NT2/D1 (cell line): Measurements from ENCODE around the gene BDKRB1.

Experiments used
- SUZ12 ChIP-seq: IDR thresholded peaks from 2 replicates; pipeline ENCODE4 v1.6.1; 2011; ENCODE audit not compliant: insufficient read length, insufficient read depth; ENCODE audit errors: extremely low read depth
- YY1 ChIP-seq: IDR thresholded peaks from 2 replicates; pipeline ENCODE4 v1.6.1; 2011; ENCODE audit not compliant: insufficient read length, insufficient read depth
- ZNF274 ChIP-seq: IDR thresholded peaks from 2 replicates; pipeline ENCODE4 v1.6.1; 2011; ENCODE audit warnings: mild to moderate bottlenecking, low read depth, low read length

DNA sequence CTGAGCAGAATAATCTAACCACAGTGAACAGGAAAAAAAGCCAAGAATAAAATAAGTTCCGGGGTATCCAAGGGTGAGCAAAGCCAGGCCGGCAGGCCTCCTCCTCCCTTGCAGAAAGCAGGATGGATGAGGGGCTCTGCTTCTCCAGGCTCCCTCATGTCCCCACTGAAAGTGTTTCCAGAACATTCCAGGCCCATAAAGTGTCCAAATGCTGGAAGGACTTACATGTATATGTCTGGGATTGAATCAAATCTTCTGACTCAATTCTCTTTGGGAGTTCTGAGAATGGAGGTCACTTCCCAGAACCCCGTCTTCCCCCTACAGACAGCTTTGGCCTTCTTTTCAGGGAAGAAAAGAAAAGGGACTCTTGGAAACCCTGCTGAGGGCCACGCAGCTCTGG lies 25.0 kb upstream of the BDKRB1 start:
- TF ChIP-seq YY1 (no peak), ZNF274 (no peak), SUZ12 (no peak)
